ENCODE data around the gene MPV17L2. TPM values are rescaled to one million over a fixed set of nuclear protein-coding genes. Genes with fewer than 3 reads are reported as not detected.

The MPV17L2 gene
- total and polyA plus RNA-seq, 2 of the 4 experiments (the other 2 are of a cell fraction) = 7.2 to 19.5 TPM

DNA sequence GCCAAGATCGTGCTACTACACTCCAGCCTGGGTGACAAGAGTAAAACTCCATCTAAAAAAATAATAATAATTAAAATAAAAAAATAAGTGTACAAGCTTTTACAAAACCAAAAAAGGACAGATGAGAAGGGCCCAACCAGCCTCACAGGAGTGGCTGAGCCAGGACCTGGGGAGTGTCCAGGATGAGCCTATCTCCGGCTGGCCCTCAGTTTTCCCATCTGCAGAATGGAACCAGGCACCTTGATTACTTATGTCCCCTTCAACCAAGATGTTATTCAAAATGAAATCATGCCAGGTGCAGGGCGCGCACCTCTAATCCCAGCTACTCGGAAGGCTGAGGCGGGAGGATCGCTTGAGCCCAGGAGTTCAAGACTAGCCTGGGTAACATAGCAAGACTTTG, 28.9 kb upstream of the MPV17L2 start:
- Histone ChIP-seq H3K4ac (ENCODE audit: low read depth, low read length) (no peak overlapping the region), H3K79me1 (ENCODE audit: low read depth in 1 of 2, low read length in 2 of 2) (peaks cover 6 to 13% of the 10 kb centered on the region in 2 experiments), H3K4me1 (ENCODE audit: control insufficient read depth, insufficient read depth, low read length) (peaks cover 6% of the 10 kb centered on the region), H2AK5ac (ENCODE audit: low read depth, low read length) (no peak overlapping the region), H2BK15ac (ENCODE audit: low read depth, low read length) (no peak overlapping the region), H4K8ac (ENCODE audit: low read depth in 2 of 2, low read length in 2 of 2) (no peak overlapping the region), H2BK120ac (ENCODE audit: low read depth, low read length) (no peak overlapping the region), H3K27me3 (ENCODE audit: control insufficient read depth, insufficient read depth, low read length) (no peaks in the 10 kb centered on the region), H3K18ac (ENCODE audit: low read depth, low read length) (no peak overlapping the region), H3K9ac (ENCODE audit: low read depth, low read length) (no peak overlapping the region), H3K56ac (ENCODE audit: extremely low read depth, insufficient read depth, low read length) (no peak overlapping the region), H3K4me2 (ENCODE audit: low read depth, low read length) (no peak overlapping the region), H3K36me3 (ENCODE audit: control insufficient read depth, insufficient read depth, low read length) (peaks cover 50% of the 10 kb centered on the region), H2BK5ac (ENCODE audit: low read depth, low read length, poor library complexity, severe bottlenecking) (no peak overlapping the region), H3K9me1 (ENCODE audit: insufficient read depth, low read length) (peaks cover 3% of the 10 kb centered on the region; the same call in 1 of the 2 replicates), H4K91ac (ENCODE audit: insufficient read depth, low read depth, low read length) (no peak overlapping the region), H3K23ac (ENCODE audit: low read depth, low read length) (no peak overlapping the region), H3K27ac (ENCODE audit: insufficient read depth, low read length) (no peak overlapping the region), H2AK9ac (replicated peaks; ENCODE audit: low read depth, low read length, poor library complexity) (no peak overlapping the region), H3K14ac (replicated peaks; ENCODE audit: low read depth, low read length) (no peak overlapping the region), H3K4me3 (ENCODE audit: insufficient read depth, low read depth, low read length) (no peak overlapping the region), H3K9me3 (ENCODE audit: control insufficient read depth, insufficient read depth, low read length) (no peaks in the 10 kb centered on the region), H4K20me1 (ENCODE audit: insufficient read depth, low read length) (no peaks in the 10 kb centered on the region; the same call in 1 of the 2 replicates), H2BK20ac (ENCODE audit: low read depth, low read length) (no peak overlapping the region), H2AFZ (replicated peaks; ENCODE audit: low read length, poor library complexity) (no peak overlapping the region), H4K5ac (ENCODE audit: low read depth, low read length) (no peak overlapping the region)
- CTCF ChIA-PET = no interaction called here
- TF ChIP-seq, protein P1, sequence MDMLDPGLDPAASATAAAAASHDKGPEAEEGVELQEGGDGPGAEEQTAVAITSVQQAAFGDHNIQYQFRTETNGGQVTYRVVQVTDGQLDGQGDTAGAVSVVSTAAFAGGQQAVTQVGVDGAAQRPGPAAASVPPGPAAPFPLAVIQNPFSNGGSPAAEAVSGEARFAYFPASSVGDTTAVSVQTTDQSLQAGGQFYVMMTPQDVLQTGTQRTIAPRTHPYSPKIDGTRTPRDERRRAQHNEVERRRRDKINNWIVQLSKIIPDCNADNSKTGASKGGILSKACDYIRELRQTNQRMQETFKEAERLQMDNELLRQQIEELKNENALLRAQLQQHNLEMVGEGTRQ (IDR thresholded peaks at IDR 0.05; ENCODE audit: low read depth, low read length) = no peak
- TF ChIP-seq BHLHE40 (IDR thresholded peaks at IDR 0.05; ENCODE audit: low read depth, low read length) (no peak), MAFK (IDR thresholded peaks at IDR 0.05; ENCODE audit: low read depth, low read length) (no peak), RFX5 (IDR thresholded peaks at IDR 0.05; ENCODE audit: low read depth, low read length) (no peak), CEBPB (IDR thresholded peaks at IDR 0.05; ENCODE audit: low read depth, low read length) (no peak), MAZ (IDR thresholded peaks at IDR 0.05; ENCODE audit: borderline replicate concordance, low read depth, low read length) (no peak), POLR2A (IDR thresholded peaks at IDR 0.05; ENCODE audit: low read depth, low read length) (no peak), CHD1 (IDR thresholded peaks at IDR 0.05; ENCODE audit: low read depth, low read length) (no peak), FOS (IDR thresholded peaks at IDR 0.05; ENCODE audit: low read depth, low read length) (no peak), NFE2L2 (IDR thresholded peaks at IDR 0.05; ENCODE audit: low read depth, low read length) (no peak), MXI1 (IDR thresholded peaks at IDR 0.05; ENCODE audit: borderline replicate concordance, low read depth, low read length) (no peak), RAD21 (IDR thresholded peaks at IDR 0.05; ENCODE audit: low read length) (no peak), SMC3 (IDR thresholded peaks at IDR 0.05; ENCODE audit: low read depth, low read length) (no peak), RCOR1 (IDR thresholded peaks at IDR 0.05; ENCODE audit: insufficient replicate concordance, low read length) (no peak)
- TF ChIP-seq, protein P2, sequence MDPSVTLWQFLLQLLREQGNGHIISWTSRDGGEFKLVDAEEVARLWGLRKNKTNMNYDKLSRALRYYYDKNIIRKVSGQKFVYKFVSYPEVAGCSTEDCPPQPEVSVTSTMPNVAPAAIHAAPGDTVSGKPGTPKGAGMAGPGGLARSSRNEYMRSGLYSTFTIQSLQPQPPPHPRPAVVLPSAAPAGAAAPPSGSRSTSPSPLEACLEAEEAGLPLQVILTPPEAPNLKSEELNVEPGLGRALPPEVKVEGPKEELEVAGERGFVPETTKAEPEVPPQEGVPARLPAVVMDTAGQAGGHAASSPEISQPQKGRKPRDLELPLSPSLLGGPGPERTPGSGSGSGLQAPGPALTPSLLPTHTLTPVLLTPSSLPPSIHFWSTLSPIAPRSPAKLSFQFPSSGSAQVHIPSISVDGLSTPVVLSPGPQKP (IDR thresholded peaks at IDR 0.05; ENCODE audit: borderline replicate concordance, low read depth, low read length) = no peak
- TF ChIP-seq, protein P3, sequence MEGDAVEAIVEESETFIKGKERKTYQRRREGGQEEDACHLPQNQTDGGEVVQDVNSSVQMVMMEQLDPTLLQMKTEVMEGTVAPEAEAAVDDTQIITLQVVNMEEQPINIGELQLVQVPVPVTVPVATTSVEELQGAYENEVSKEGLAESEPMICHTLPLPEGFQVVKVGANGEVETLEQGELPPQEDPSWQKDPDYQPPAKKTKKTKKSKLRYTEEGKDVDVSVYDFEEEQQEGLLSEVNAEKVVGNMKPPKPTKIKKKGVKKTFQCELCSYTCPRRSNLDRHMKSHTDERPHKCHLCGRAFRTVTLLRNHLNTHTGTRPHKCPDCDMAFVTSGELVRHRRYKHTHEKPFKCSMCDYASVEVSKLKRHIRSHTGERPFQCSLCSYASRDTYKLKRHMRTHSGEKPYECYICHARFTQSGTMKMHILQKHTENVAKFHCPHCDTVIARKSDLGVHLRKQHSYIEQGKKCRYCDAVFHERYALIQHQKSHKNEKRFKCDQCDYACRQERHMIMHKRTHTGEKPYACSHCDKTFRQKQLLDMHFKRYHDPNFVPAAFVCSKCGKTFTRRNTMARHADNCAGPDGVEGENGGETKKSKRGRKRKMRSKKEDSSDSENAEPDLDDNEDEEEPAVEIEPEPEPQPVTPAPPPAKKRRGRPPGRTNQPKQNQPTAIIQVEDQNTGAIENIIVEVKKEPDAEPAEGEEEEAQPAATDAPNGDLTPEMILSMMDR (conservative IDR thresholded peaks at IDR 0.05; ENCODE audit: low read depth, low read length) = no peak
- POLR2A ChIA-PET (ENCODE audit: unreplicated experiment) = no interaction called here
- ATAC-seq (ENCODE audit: low read depth) (no peak), DNase-seq (no peak)
- no TSS peak for BruUV-seq (replicated peaks)
- WGBS, 2 experiments (ENCODE audit: extremely low coverage in 2 of 2, insufficient read length in 1 of 2) = no CpG with 5 or more reads among the region's 7 CpGs
- in situ Hi-C loops (cut with MboI; ENCODE audit: low sequenced_read_pairs) (no loop called here), dilution Hi-C loops (cut with HindIII; ENCODE audit: low sequenced_read_pairs, unreplicated experiment) (no loop called here), intact Hi-C loops (cut with micrococcal nuclease) (no loop called here)

Data from IMR-90 (cell line).